Hematopoietic multipotent progenitor cell treated with erythropoietin and hydrocortisone succinate and interleukin-3 and kit ligand, for 17 days (in vitro differentiated cells): ENCODE results near the gene C3orf18.

Source experiments
- DNase-seq: peaks from one replicate; pipeline ENCODE4 v3.0.0-alpha.2; 2015; ENCODE audit warnings: low spot score

C3orf18 gene

DNA sequence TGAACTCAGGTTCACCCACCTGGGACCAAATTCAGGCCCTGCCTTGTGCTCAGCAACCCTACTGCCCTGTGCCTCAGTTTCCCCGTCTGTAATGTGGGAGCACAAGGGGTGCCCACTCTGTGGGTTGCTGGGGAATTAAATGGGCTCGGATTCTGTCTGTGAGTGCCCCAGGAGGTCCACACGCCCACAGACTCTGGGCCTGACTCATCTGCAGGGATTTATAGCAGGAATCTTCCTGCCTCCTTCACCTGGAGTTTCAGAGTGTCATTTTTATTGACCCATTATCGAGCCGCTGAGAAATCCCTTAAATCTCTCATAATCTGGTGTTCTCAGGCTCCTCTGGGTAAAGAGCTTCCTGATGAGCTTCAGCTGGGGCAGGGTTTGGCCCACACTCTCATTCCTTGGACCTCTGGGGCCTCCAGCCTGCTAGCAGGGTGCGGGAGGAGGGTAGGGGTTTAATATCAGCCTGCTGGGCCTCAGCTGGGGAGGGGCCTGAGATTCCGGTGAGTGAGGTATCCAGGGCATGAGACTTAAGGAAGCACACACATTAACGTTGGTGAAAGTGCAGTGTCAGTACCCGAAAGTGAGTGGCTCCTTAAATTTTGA lies 16.4 kb downstream of the C3orf18 start:
- no peak for DNase-seq

DNA sequence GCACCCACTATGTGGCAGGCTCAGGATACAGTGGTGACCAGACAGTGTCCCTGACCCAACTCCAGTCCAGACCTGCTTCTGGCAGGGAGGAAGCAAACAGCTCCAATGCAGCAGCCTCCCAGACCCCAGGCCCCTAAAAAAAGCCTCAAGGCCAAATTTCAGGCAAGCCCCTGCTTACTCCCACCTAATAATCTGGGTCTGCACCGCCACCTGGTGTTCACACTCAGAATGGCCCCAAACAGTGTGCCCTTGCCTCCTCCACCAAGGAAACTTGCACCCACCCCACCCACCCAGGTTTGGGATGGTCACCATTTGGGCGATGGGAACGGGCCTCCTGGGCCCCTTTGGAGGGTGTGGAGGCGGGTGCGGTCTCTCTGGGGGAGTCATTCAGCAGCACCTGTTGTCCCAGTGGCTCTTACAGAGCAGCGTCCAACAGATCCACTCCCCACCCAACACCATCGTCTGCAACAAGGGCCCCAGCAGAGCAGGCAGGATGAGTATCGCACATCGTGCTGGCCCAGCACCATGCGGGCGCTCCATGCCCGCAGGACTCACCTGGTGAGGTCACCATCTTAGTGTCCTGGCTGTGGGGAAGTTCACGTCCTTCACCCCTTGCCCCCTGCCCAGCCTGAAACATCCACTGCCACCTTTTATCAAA lies 17.3 kb downstream of the C3orf18 start:
- peak; percentile 72 for DNase-seq

DNA sequence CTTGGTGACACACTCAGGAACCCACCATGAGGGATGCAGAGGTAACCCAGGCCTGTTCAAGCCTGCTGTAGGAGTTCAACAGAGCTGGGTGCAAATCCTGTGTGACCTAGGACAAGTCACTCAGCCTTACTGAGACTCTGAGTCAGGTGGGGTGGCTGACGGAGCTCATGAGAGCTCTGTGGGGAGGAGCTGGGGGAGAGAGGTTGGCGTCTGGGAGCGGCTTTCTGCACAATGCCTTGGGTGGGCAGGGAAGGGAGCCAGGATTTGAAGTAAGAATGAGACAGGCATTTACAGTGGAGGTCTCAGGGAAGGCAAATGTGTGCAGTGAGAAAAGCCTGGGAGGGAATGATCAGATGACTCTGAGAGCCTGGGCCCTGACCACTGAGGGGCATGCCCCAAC lies 18.3 kb downstream of the C3orf18 start:
- no peak for DNase-seq

DNA sequence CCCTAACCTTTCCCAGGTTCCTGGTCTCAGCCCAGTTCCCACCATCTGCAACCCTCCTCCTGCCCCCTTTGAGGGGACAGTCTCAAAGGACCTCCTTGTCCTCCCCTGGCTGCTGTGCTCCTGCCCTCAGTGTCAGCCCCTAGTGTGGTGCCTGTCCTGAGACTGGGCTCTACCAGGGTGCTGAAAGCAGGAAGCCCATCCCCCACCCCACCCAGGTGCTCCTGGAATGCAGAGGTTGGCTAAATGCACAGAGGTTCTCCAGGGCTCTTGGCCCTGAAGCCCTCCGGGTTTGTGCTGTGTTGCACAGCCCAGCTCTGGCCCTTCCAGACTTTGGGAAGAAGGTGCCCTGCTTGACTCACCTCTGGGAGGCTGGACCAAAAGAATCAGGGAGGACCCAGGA lies 21.8 kb downstream of the C3orf18 start:
- no peak for DNase-seq

DNA sequence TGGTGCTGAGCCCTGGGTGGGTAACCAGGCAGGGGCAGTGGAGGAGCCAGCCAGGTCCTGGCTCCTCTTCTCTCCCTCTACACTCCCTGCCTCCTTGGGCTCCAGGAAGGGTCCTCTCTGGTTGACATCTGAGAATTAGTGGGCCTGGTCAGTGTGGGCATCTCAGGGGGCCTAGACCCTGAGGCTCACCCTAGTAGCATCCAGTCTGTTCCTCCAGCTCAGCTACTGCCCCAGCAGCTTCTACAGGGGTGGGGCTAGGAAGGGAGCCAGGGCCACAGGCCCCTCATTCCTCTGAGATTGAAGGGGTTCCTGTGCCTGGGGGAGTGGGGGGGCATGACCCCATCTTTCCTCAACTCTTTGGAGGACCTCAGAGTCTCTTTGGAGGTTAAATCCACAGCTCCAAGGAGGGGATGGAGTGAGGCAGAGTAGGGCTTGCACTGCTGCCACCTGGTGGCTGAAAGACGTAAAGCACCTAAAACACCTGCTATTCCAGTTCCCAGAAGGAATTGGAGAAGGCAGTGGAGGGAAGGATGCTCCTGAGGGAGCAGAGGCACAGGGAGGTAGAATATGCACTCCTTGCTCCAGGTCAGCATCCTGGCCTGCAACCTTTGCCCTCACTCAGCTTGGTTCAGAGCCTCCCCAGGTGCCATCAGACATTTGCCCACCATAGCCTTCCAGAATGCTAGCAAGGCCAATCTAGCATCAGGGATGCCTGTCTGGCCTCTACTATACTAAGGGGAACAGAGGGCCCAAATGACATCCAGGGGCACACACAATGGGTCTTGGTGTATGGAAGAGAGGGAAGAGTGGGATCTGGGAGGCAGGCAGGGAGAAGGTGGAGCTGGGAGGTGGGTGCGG lies 25.1 kb downstream of the C3orf18 start:
- peak; percentile 81 for DNase-seq

DNA sequence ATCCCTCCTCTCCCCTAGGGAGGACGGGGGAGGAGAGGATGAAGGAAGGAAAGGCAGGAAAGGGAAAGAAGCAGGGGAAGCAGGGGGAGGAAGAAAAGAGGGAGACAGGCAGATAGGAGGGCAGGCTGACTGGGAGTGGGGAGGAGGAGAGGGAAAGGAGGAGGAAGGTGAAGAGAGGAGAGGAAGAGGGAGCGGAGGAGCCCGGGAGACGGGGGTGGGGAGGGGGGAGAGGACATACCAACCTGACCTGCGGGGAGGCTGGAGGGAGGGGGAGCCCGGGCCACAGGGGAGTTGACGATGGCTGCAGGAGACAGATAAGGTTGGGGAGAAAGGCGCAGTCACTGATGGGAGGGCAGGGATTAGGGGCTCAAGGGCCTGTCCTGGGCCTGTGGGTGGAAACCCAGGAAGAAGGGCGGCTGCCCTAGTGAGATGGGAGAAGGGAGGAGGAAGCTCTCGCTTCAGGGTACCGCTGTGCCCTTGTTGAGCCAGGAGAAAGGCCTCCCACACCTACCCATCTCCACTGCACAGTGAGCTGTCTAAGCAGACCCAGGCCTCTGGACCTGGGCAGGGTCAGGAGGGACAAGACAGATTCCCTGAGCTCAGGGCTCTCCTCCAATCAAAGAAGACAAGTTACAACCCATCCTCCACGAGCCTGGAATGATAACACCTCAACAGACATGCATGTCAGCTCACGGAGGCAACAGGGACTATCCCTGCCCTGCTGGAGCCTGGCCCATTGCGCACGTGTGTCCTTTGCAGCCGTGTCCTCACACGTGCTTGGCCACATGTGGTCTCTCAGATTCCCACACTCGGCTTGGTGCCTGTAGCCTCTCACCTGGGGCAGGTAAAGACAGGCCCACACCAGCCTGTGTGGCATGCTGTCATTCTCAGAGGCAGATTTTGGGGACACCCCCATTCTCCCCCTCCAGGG lies 27.9 kb downstream of the C3orf18 start:
- peak; percentile 88 for DNase-seq

DNA sequence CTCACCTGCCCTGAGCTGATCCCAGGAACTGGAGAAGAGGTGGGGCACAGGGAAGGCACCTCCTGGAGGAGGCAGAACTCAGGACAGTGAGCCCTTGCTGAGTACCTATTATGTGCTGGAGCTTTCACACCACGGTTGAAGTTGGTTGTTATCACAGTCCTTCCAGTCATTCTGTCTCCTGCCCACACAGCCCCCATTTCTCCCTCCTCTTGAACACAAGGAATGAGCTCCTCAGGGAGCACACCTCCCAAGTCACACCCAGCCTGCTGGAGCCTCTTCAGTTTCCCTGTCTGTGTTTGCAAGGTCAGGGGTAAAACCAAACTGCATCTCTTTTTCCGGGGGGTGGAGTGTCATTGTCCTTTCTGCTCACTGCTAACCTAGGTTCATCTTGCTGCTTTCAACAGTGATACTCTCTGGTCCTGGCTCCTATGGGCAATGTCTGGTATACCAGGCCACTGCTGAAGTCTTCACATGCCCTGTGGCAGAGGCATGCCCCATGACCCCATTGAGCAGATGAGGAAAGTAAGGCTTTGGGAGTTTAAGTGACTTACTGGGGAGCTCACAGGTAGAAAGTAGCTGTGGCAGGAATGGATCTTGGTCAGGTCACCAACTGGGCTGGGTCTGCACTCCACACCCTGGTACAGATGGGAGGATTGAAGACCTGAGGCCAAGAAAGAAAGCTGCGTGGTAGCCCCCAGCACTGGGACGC lies 30.0 kb downstream of the C3orf18 start:
- peak; percentile 29 for DNase-seq

DNA sequence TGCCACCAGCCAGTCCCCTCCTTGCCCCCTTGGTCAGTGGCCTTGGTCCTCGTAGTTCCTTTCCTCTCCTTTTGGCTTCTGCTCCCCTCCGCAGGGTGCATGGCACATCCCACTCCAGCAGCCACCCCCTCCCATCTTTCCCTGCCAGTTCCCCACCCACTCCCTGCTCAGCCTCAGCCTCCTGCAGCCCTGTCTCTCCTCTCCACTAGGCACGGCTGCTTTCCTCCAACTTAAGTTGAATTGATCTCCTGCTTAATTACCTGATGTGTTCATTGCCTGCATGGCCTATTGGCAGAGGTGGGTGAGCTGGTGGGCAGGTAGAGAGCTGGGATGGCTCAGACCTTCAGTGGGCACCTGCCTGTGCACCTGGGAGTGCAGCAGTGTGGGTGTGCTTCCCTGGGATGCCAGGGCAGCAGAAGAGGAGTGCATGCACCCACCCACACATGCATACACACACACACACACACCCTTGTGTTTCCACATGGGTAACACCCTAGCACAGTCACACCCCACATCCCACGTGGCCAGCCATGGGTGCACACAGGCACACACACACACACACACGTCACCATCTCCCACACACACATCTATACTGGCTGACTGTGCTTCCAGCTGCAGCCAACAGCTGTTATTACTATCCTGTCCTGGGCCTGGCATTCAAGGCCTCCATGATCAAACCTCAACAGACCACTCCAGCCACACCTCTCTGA lies 30.9 kb downstream of the C3orf18 start:
- no peak for DNase-seq

DNA sequence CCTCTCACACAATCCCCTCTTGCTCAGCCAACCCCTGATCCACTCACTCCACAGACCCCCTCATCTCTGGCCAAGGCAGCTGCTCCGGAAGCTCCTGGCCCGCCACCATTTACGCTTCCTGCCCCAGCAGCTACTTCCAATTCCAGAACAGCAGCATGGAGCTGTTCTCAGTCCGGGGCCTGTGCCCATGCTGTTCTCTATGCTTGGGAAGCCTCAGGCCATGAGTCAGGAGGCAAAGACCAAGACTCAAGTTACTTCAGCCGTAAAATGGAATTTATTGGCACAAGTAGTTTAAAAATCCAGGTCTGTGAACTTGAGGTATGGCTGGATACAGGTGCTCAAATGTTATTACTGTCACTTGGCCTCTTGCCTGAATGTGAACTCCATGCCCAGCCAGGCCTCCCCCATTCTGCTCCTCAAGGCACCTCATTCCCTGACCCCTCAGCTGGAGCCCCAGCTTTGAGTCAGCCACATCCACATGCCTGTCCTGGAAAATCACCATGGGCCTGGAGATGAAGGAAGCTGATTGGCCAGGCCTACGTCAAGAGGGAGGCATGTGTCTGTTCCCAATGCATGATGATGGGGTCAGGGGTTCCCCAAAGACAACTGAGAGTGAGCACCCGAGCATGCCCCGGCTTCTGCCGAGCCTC lies 32.7 kb downstream of the C3orf18 start:
- DNase-seq, result no peak

DNA sequence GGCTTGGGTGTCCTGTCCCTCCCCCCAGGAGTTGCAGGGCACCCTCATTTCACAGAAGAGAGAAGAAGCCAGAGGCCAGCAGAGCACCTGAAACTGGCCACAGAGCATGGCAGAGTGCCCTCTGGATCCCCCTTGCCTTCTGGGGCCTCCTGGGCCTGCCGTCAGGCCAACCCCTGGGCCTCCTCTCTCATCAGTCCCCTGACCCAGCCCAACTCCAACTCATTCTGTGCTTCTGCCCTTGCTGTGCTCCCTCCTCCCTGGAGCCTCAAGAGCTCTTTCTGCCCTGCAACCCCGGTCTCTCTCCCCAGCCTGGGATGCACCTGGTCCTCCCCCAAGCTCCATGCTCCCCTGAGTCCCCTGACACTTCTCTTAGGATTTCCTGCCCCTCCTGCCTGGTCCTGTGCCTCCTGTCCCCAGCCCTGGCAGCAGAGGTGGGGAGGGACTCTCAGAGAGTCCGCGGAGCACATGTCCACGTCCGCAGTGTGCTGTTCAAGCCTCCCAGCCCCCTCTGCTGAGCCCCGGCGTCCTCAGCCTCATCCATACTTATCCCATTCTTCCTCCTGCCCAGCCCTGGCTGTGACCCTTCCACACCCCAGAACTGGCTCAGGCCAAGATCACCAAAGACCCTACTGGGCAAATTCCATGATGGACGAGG lies 33.6 kb downstream of the C3orf18 start:
- DNase-seq, result no peak

DNA sequence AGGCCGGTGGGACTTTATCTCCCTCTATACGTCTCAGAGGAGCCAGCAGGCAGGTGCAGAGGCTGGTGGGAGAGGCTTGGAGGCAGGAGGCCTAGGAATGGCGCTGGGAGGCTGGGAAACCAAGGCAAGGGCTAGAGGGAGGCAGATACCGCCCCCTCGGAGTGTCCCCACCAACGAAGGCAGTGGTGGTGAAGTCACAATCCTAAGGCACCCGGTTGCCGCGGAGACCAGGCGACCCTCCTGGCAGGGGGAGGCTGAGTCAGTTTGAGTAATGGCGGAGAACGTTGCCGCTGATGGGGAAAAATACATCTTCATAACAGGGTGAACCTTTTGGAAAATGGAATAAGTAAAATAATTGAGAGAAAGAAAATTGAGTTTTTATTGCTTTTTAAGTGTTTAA lies 34.2 kb downstream of the C3orf18 start:
- DNase-seq, result no peak

DNA sequence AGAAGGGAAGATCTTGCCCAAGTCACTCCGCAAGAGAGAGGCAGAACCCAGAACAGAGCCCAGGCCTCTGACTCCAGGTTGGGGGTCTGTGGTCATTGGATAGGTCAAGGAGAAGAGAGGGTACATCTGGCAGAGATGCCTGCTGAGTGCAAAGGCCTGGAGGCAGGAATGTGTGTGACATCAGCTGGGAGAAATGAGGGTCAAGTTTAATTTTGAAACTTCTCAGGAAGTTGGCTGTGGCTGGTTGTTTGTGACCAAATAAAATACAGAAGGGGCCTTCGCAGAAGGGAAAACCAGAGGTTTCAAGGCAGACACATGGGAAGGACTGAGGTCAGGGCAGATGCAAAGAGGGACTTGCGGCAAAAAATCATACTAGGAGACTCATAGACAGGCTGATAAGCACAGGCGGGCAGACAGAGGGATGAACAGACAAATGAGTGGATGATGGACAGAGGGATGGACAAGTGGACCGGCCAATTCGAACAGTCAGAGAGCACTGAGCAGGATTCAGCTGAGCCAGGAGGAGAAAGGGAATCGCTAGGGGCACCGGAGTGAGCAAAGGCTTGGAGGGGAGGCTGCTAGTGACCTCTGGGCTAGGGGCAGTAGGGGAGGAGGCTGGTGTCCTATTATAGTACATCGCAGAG lies 35.4 kb downstream of the C3orf18 start:
- DNase-seq, result no peak

DNA sequence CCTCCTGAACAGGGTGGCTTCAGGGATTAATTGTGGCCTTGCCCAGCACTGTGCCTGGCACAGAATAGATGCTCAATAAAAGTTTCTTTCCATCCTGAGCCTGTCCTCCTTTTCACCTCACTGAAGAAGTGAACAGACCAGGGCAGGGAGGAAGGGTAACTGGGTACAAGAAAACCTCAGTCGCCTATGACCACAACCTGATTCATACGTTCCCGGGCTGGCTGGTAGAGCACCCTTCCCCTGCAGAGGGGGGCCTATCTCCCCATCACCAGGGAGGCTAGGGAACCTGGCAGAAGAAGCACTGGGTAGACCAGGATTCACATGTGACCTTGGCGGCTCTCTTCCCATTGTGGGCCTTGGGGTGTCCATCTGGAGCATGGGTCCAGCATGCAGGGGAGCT lies 36.3 kb downstream of the C3orf18 start:
- DNase-seq, result no peak

DNA sequence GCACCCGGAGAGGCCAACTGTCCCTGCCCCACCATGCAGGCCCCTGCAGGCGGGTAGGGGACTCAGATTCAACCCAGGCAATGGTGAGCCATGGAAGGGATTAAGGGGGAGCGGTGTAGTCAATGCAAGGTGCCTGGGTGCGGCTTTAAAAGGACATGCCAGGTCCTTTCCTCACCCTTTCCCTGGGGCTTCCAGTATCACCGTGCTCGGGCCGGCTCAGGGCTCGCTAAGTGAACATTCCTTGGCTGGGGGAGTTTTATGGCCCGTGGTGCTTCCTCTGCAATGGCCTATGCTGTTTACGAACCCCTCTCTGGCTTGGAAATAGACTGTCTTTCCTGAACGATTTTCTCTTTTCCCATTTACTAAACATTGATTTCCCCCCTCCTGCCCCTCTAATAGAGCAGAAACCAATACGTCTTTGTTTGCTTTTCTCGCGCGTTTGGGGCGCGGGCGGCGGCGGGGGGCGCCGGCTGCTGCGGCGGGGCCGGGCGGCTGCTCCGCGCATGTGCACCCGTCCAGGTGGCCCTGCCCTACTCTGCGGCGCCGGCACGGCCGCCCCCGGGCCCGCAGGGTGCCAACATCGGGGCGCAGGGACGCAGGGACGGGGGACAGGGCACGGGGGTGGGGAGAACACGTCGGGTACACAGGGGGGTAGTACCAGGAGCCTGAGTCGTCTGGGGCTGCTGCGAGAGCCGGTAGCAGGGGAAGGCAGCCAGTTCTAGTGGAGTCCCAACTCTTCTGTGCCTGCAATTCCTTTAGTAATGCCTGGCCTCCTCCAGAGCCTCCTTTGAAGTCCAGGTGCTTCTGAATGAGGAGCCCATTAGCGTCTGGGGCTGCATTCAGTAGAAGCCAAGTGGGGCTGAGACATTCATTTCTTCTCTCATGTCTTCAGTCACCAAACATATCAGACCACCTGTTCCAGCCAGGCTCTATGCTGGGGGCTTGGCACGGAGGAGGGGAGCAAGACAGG lies 37.3 kb downstream of the C3orf18 start:
- DNase-seq, result no peak

DNA sequence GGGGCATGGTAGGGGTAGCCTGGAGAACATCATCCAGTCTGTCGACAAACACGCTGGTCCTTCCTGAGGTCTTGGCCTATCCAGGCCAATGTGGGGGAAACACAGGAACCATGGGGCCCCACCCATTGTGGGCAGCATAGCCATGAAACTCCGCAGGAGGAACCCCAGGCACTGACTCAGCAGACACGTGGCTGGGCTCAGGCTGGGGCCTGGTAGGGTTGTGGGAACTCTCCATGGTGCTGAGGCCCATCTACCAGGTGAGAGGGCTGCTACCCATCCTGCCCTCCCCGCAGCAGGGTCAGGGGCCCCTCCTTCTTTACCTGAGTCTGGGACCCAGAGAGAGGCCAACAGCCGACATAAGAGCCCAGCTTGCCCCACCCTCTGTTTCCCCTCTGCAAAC lies 41.6 kb downstream of the C3orf18 start:
- DNase-seq, result peak; percentile 49

DNA sequence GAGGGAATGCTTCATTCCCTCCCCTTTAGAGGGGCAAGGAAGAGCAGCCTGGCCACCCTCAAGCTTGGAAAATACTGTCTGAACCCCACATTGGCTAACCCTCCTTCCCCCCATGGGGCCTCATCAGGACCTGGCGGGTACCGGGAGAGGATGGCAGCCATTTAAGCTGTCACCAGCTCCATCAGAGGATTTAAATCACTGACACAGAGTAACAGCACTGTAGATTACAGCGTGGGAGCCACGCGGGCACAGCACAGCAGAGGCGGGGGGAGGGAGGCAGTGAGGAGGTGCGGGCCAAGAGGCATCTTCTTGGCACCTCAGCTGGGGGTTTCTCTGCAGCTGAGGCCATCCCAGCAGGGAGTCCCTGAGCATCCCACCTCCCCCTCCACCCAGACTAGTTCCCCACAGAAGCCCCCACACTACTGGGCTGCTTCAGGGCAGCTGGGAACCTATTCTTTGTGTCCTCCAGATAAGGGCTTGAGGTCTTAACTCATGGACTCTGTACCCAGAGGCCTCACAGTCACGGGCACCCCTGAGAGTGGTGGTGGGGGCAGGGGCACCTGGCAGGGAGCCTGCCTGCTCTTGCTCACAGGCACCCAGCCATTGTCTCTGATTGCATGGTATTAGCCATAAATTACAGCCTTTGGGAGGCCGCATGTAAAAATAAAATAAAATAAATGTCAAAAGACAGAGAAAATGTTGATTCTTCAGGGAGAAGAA lies 42.2 kb downstream of the C3orf18 start:
- DNase-seq, result no peak

DNA sequence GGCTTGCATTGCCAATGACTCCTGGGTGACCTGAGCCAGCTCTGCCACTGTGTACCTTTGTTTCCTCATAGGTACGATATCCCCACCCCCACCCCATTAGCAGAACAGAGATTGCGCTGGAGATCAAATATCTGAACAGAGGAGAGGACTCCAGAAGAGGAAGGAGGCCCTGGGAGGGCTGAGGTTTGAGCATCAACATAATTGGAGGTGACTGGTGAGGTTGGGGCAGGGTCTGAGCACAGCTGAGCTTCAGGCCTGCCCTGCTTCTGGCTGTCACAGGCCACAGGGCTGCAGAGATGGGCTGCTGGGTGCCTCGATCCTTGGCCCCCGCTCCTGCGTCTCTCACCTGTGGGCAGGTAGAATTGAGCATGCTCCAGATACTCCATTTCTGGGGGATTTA lies 42.8 kb downstream of the C3orf18 start:
- no peak for DNase-seq
